WTC11 (cell line): ENCODE data around the gene DNM3. TPM values are rescaled to one million over a fixed set of nuclear protein-coding genes. Genes with fewer than 3 reads are reported as not detected.

Experiments
- ATAC-seq: fragments of 200-7000 bp; cut with Tn5 transposase; 2 replicates; pipeline ENCODE4 v1.10.0; 2021; ENCODE audit warnings: mild to moderate bottlenecking, moderate library complexity
- CTCF ChIA-PET: fragments of 300-600 bp; sonication (Branson Sonifier 250); formaldehyde crosslinking; loops from one replicate; lab custom pipeline; 2021; ENCODE audit warnings: antibody characterized with exemption; lab: Charles Lee
- POLR2A ChIA-PET: fragments of 350-600 bp; sonication (Branson Sonifier 250); formaldehyde crosslinking; loops from one replicate; lab custom pipeline; 2021; ENCODE audit warnings: antibody characterized with exemption; lab: Charles Lee
- DNase-seq: peaks from one replicate; pipeline ENCODE4 v3.0.0; 2021; ENCODE audit warnings: low spot score
- H3K27ac Mint-ChIP-seq: 2 replicates; pipeline ENCODE4 v1.8.0; 2021; ENCODE audit warnings: mixed read lengths
- H3K27me3 Mint-ChIP-seq: 2 replicates; pipeline ENCODE4 v1.8.0; 2021; ENCODE audit warnings: low read depth, mild to moderate bottlenecking, moderate library complexity, mixed read lengths
- H3K36me3 Mint-ChIP-seq: 2 replicates; pipeline ENCODE4 v1.8.0; 2021; ENCODE audit warnings: mixed read lengths
- H3K4me1 Mint-ChIP-seq: 2 replicates; pipeline ENCODE4 v1.8.0; 2022; ENCODE audit warnings: mixed read lengths
- H3K4me3 Mint-ChIP-seq: 2 replicates; pipeline ENCODE4 v1.8.0; 2021; ENCODE audit warnings: mild to moderate bottlenecking, moderate library complexity, mixed read lengths
- H3K9me3 Mint-ChIP-seq: 2 replicates; pipeline ENCODE4 v1.8.0; 2021; ENCODE audit warnings: mixed read lengths
- ARID4B ChIP-seq: sonication (generic); formaldehyde crosslinking; IDR thresholded peaks from 2 replicates; pipeline ENCODE4 v1.8.0; 2023; ENCODE audit warnings: missing genetic modification reagents, mild to moderate bottlenecking, borderline replicate concordance
- ESRRA ChIP-seq: sonication (generic); formaldehyde crosslinking; IDR thresholded peaks from 2 replicates; pipeline ENCODE4 v1.8.1; 2022; ENCODE audit warnings: mild to moderate bottlenecking, missing genetic modification reagents, borderline replicate concordance
- GTF2I ChIP-seq: fragments of 250-450 bp; sonication (Bioruptor Pico); conservative IDR thresholded peaks from 2 replicates; pipeline ENCODE4 v1.4.0; 2021; ENCODE audit warnings: mild to moderate bottlenecking
- HMGXB4 ChIP-seq: sonication (generic); formaldehyde crosslinking; IDR thresholded peaks from 2 replicates; pipeline ENCODE4 v1.8.1; 2023; ENCODE audit warnings: mild to moderate bottlenecking, moderate library complexity, missing genetic modification reagents
- IRF1 ChIP-seq: sonication (generic); formaldehyde crosslinking; IDR thresholded peaks from 2 replicates; pipeline ENCODE4 v1.8.0; 2023; ENCODE audit warnings: missing genetic modification reagents
- JAZF1 ChIP-seq: fragments of 250-450 bp; sonication (Bioruptor Pico); IDR thresholded peaks from 2 replicates; pipeline ENCODE4 v1.9.0; 2021; ENCODE audit warnings: moderate library complexity, mild to moderate bottlenecking, inconsistent platforms
- NFE2L1 ChIP-seq: sonication (generic); formaldehyde crosslinking; IDR thresholded peaks from 2 replicates; pipeline ENCODE4 v1.8.1; 2023; ENCODE audit warnings: missing genetic modification reagents
- NFYB ChIP-seq: sonication (generic); formaldehyde crosslinking; conservative IDR thresholded peaks from 2 replicates; pipeline ENCODE4 v1.8.0; 2022; ENCODE audit warnings: low read depth, missing genetic modification reagents
- OVOL2 ChIP-seq: fragments of 250-450 bp; sonication (Bioruptor Pico); IDR thresholded peaks from 2 replicates; pipeline ENCODE4 v1.9.0; 2021; ENCODE audit warnings: mild to moderate bottlenecking, borderline replicate concordance
- STAT6 ChIP-seq: sonication (generic); formaldehyde crosslinking; conservative IDR thresholded peaks from 2 replicates; pipeline ENCODE4 v1.8.1; 2023; ENCODE audit warnings: mild to moderate bottlenecking, low read depth, missing genetic modification reagents, moderate library complexity
- TCF7 ChIP-seq: sonication (generic); formaldehyde crosslinking; IDR thresholded peaks from 2 replicates; pipeline ENCODE4 v1.8.0; 2022; ENCODE audit warnings: mild to moderate bottlenecking, low read depth, missing genetic modification reagents, moderate library complexity
- TEAD4 ChIP-seq: sonication (generic); formaldehyde crosslinking; IDR thresholded peaks from 2 replicates; pipeline ENCODE4 v1.8.0; 2022; ENCODE audit warnings: mild to moderate bottlenecking, missing genetic modification reagents
- TP53 ChIP-seq: sonication (generic); formaldehyde crosslinking; IDR thresholded peaks from 2 replicates; pipeline ENCODE4 v1.8.1; 2023; ENCODE audit warnings: mild to moderate bottlenecking, missing genetic modification reagents
- ZNF121 ChIP-seq: sonication (generic); formaldehyde crosslinking; IDR thresholded peaks from 2 replicates; pipeline ENCODE4 v1.8.0; 2023; ENCODE audit warnings: missing genetic modification reagents
- ZNF232 ChIP-seq: sonication (generic); formaldehyde crosslinking; IDR thresholded peaks from 2 replicates; pipeline ENCODE4 v1.8.0; 2022; ENCODE audit warnings: mild to moderate bottlenecking, missing genetic modification reagents
- ZNF317 ChIP-seq: sonication (generic); formaldehyde crosslinking; IDR thresholded peaks from 2 replicates; pipeline ENCODE4 v1.8.1; 2023; ENCODE audit warnings: low read depth, mild to moderate bottlenecking, moderate library complexity, missing genetic modification reagents, borderline replicate concordance
- ZNF425 ChIP-seq: fragments of 250-450 bp; sonication (Bioruptor Pico); conservative IDR thresholded peaks from 2 replicates; pipeline ENCODE4 v1.9.0; 2021; ENCODE audit warnings: mild to moderate bottlenecking
- ZNF671 ChIP-seq: fragments of 250-450 bp; sonication (Bioruptor Pico); IDR thresholded peaks from 2 replicates; pipeline ENCODE4 v1.8.0; 2021; ENCODE audit warnings: mild to moderate bottlenecking
- total RNA-seq: library from RNA; stranded (reverse); gene quantifications from 3 replicates; pipeline ENCODE4 v1.2.3, GENCODE V29; 2021

Gene DNM3
- total RNA-seq, 1 experiment from 2014 or later, result 1.9 TPM

GRCh38 chr1:172119184-172119583 lies 277.9 kb downstream of the DNM3 start:
- H3K9me3 Mint-ChIP-seq, result peaks cover 7% of the 10 kb centered on the region
- H3K27me3 Mint-ChIP-seq, result no peaks in the 10 kb centered on the region
- DNase-seq (no peak), ATAC-seq (no peak)
- H3K4me3 Mint-ChIP-seq, result no peak overlapping the region
- POLR2A ChIA-PET, result no interaction called here
- TF ChIP-seq ZNF121 (CRISPR knock-in tag), result no peak
- TF ChIP-seq ZNF317 (CRISPR knock-in tag), result no peak
- TF ChIP-seq TP53, result no peak
- no peak for TF ChIP-seq TCF7 (CRISPR knock-in tag)
- no peak for TF ChIP-seq NFYB (CRISPR knock-in tag)
- no peak for TF ChIP-seq ZNF232
- no peak for TF ChIP-seq GTF2I (CRISPR knock-in tag)
- no peak for TF ChIP-seq JAZF1 (CRISPR knock-in tag)
- no peak for TF ChIP-seq HMGXB4 (CRISPR knock-in tag)
- no peak for TF ChIP-seq ZNF425 (CRISPR knock-in tag)
- no peak for TF ChIP-seq ARID4B (CRISPR knock-in tag)
- no peak for TF ChIP-seq NFE2L1 (CRISPR knock-in tag)
- TF ChIP-seq STAT6 (CRISPR knock-in tag), result no peak
- TF ChIP-seq ZNF671 (CRISPR knock-in tag), result no peak
- TF ChIP-seq IRF1 (CRISPR knock-in tag), result no peak
- no peak for TF ChIP-seq OVOL2
- TF ChIP-seq ESRRA (CRISPR knock-in tag), result no peak
- TF ChIP-seq TEAD4, result no peak
- no peak overlapping the region for H3K27ac Mint-ChIP-seq
- CTCF ChIA-PET, result no interaction called here
- H3K36me3 Mint-ChIP-seq, result no peaks in the 10 kb centered on the region
- H3K4me1 Mint-ChIP-seq, result peaks cover 7% of the 10 kb centered on the region
